Epidermal melanocyte (primary cell): ENCODE results near the gene KRT31.
"Not testable (repeated sequence)": the region's sequence is repeated elsewhere in the genome, so short reads cannot be mapped to it uniquely, and the experiment has no call there.

ENCODE experiments used
- DNase-seq: peaks from one replicate; pipeline ENCODE4 v3.0.0; 2011; ENCODE audit warnings: low spot score; ENCODE audit not compliant: insufficient read length

The KRT31 gene

DNA sequence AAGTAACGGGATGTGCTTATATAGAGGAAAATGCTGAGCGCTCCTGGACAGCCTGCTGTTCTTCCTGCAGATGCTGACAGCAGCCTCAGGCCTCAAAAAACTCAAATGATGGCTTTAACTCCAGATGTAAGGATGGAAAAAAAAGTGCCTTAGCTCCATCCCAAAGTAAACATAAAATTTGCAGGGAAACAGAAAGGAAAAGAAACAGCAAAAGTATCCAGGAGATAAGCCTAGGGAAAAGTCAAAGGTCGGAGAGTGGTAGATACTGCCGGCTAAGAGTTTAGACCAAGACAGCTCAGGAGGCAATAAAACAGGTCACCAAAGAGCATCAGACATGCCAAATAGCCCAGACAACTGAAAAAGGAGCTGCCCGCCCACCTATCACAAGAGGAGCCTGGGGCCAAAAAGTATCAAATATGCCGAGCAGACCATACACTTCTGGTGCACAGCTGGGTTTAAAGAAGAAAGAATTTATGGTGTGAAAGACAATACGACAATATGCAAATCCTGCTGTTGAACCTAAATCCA is 6.9 kb downstream of the KRT31 start:
- no peak for DNase-seq

GRCh38 chr17:41387670-41388069 is 9.7 kb downstream of the KRT31 start:
- DNase-seq: no peak

- DNase-seq: no peak
Measured at GRCh38 chr17:41386227-41386626, 11.2 kb downstream of the KRT31 start.

GRCh38 chr17:41383690-41384089 is 13.7 kb downstream of the KRT31 start:
- DNase-seq: no peak

DNA sequence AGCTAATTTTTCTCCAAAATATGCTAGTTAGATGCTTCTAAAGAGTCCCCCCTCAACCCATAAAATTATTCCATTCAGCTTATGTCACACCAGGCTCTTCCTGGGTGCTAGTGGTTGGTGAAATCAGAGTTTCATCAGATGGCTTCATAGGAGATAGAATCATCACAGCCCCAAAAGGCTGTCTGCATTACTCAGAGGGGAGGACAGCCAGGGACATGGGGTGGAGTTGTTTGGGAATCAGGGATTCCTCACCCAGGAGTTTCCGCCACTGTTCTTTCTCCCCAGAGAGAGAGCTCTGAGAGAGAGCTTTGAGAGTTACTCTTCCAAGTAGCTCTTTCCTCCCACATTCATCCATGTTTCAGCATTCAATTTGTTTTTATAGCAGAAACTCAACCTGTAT is 15.0 kb downstream of the KRT31 start:
- no peak for DNase-seq

DNA sequence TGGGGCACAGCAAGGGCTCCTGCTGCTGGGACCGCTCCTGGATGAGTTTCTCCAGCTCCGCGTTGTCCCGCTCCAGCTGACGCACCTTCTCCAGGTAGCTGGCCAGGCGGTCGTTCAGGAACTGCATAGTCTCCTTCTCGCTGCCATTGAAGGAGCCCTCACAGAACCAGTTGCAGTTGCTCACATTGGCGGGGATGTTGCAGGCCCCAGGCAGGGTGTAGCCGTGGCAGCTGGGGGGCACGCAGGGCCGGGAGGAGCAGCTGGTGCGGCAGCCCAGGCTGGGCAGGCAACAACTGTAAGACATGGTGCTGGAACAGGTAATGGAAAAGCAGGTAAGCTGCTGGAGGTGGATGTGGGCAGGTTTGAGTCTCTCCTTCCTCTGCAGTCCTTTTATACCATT is 15.5 kb downstream of the KRT31 start, which contains the start of gene KRT34:
Gene KRT34 (minus strand): TSS at position 364 of the 400 bp plus-strand sequence. CDS start 60 bp downstream, at position 304.
- not testable (repeated sequence) for DNase-seq

- DNase-seq: not testable (repeated sequence)
Measured at GRCh38 chr17:41380091-41380490, 17.3 kb downstream of the KRT31 start.

DNA sequence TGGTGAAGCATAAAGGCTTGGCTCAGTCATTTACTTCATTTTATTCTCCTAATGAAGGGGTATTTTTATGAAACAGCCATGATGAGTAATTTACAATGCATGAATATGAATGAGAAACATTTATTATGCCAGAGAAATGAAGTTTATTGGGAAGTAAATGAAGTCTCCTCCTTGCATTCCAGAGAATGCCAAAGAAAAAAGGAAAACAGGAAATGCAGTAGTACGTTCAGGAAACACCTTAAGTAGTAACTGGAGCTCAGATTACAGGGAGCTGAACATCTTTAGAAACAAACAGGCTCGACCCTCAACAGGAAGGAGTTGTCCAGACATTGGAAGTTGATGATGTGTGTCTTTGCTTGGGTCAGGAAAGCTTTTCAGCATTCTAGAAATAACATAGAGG is 19.9 kb downstream of the KRT31 start:
- DNase-seq: no peak

- DNase-seq: no peak
Measured at GRCh38 chr17:41369713-41370112, 27.7 kb downstream of the KRT31 start, which contains the start of gene KRT33B. Gene KRT33B, minus strand, starts transcription at chr17:41369813. Its CDS starts 63 bp downstream, at chr17:41369750.

DNA sequence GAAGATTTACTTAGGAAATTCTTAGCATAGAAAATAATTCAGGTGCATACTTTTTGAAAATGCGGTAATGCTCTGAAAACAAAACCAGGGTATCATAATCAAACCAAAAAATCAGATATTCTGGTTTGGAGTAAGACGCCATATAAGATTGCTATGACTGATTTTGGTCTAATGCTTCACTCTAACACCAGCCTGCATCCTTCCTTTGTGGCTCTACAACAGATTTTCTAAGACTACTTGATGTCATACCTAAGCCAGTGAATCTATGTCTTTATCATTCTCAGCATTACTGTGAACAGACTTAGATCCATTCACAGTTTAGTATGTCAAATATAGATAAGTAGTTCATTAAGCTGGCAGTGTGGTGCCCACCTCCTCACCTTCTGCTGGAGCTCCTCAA is 28.4 kb downstream of the KRT31 start:
- DNase-seq: no peak

DNA sequence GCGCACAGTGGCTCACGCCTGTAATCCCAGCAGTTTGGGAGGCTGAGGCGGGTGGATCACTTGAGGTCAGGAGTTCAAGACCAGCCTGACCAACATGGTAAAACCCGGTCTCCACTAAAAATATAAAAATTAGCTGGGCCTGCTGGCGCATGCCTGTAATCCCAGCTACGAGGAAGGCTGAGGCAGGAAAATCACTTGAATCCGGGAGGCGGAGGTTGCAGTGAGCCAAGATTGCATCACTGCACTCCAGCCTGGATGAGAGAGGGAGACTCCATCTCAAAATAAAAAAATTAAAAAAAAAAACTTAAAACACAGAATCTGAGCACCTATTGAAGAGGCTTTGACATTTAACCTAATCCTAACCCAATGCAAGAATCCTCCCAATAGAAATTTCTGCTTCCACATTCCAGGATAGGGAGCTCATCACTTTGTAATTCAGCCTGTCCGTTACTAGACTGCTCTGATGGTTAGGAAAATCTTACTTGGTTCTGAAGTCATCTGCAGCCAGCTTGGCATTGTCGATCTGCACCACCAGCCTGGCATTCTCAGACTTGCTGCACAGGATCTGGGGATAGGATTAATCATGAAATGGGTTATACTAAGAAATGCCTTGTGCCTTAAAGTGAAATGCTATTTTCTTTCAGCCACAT is 29.9 kb downstream of the KRT31 start:
- peak; percentile 35 for DNase-seq

GRCh38 chr17:41366070-41366469 is 31.3 kb downstream of the KRT31 start:
- DNase-seq: no peak

DNA sequence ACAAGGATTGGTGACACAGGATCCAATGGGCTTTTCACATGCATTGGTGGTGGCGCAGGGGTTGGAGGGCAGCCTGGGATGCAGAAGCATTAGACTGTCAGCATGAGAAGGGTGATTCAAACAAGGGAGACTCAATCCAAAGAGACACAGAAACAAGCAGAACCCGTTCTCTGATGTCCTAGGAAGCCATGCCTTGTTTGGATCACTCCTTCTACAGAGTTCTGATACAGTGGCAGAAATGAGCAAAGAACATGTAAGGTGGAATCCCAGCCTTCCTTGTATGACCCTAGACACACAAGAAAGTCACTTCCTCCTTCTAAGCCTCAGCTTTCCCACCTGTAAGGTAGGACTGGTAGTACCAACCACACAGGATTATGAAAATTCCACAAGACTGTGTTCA is 33.5 kb downstream of the KRT31 start:
- DNase-seq: no peak

GRCh38 chr17:41360296-41360995 is 37.0 kb downstream of the KRT31 start:
- DNase-seq: no peak

DNA sequence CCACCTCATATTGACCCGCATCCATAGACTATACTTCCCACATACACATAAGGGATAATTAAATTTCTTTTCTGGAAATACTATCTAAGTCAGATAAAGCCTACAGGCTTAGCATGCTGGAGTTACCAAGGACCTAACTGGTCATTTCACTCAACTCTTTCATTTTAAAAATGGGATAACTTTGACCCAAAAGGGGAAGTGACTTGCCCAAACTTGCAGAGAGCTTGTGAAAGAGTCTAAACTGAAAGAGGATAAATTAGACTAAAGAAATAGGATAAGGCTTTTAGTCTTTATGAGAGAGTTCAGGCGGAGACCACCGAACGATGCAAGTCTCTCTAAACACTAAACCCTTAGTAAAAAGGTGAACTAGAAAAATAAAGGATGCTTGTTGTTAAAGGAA is 42.9 kb downstream of the KRT31 start:
- DNase-seq: no peak

- no peak for DNase-seq
Measured at GRCh38 chr17:41352597-41353366, 44.6 kb downstream of the KRT31 start.

DNA sequence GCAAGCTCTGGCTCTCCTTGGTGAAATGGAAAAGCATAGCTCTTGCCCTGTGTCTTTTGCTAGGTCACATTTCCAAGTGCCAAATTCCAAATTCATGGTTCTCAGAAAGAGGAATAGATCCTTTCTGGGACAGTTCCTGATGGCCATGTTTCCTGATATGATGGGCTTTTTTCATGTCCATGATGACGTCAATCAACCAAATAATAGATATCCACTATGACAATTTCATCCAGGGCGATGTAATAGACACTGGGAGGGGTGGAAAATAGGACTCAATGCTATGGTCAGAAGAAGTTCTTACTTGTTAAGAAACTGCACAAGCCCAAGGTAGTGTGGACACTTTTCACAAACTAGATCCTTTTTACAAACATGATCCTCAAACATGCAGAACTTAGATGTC is 46.2 kb downstream of the KRT31 start:
- no peak for DNase-seq

DNA sequence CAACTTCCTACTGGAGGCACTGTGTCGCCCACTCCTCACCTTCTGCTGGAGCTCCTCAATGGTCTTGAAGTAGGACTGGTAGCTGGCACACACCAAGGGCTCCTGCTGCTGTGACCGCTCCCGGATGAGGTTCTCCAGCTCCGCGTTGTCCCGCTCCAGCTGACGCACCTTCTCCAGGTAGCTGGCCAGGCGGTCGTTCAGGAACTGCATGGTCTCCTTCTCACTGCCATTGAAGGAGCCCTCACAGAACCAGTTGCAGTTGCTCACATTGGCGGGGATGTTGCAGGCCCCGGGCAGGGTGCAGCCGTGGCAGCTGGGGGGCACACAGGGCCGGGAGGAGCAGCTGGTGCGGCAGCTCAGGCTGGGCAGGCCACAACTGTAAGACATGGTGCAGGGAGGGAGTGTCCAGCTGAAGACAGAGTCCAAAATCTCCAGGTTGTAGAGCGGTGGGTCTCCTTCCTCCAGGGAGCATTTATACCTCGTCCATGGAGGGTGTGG is 47.0 kb downstream of the KRT31 start, which contains the start of gene KRT33A:
Gene KRT33A (minus strand): TSS at position 448 of the 498 bp plus-strand sequence. CDS start 61 bp downstream, at position 387.
- not testable (repeated sequence) for DNase-seq

GRCh38 chr17:41347869-41348760 is 49.3 kb downstream of the KRT31 start:
- DNase-seq: no peak

DNA sequence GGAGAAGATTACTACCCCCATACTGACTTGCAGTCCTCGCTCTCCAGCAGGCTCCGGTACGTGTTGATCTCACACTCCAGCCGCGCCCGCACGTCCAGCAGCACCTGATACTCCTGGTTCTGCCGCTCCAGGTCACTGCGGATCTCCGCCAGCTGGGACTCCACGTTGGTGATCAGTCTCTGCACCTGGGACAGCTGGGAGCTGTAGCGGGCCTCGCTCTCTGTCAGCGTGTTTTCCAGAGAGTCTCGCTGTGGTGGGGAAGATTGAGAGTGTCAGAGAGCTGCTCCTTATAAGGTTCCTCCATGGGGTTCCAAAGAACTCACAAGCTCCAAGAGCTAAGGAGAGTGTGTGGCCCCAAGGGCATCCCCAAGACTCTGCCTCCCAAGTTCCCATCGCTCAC is 51.0 kb downstream of the KRT31 start:
- not testable (repeated sequence) for DNase-seq

DNA sequence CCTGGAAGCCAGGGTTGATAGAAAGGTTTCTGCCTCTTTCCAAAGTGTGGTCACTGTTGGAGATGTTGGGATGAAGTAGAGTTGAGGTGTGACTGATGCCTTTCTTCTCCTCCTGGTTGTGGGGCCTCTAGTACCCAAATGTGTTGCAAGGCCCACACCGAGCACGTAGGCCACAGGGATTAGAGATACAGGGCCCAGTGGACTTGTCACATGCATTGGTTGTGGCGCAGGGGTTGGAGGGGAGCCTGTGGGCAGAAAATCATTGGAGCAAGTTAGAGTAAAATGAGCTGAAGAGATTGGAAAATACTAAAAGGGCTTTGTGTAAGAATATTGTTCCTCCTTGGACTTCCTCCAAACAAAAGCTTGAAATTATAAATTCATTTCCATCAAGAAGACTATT is 51.4 kb downstream of the KRT31 start:
- no peak for DNase-seq
